Cerebellar nuclear complex (tissue), 1 donor: ENCODE measurements around the gene MACC1.
"Not testable (repeated sequence)": the region's sequence is repeated elsewhere in the genome, so short reads cannot be mapped to it uniquely, and the experiment has no call there.

Source experiments
- DNase-seq, 2 experiments: peaks; one replicate each; lab custom pipeline; 2025; lab: John Stamatoyannopoulos, UW

Gene MACC1

DNA sequence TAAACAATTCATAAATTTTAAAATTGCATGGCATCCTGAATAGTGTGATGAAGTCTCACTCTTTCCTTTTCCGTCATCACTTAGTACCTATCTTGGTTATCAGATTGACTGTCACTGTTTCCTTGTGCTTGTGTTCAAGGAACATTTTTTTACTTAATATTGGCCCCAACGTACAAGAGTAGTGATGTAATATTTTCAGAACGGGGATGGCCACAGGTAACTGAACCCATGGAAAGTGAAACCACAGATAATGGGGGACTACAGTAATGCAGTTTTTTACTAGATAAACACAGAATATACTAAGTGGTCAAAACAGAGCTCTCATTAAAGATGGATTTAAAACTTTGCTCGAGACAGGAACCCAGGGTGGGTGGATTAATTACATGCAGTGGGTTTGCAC, 85.4 kb downstream of the MACC1 start:
- DNase-seq = no peak

DNA sequence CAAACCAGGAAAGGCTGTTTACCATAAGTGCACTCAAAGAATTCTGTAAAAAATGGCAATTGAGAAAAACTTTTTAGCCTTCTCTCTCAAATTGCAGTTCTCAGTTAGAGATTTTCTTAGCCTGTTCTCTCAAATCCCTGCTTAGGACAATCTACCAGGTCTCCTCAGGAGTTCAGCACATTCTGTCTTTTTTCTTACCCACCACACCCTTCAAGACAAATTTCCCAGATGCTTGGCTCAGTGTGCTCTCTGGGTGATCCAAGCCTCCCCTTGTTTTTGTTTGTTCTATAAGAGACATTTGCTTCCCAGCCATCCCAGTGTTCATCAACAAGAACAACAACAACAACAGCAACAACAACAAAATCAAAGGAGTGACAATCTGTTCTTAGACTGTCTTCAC, 87.3 kb downstream of the MACC1 start:
- DNase-seq = no peak

DNA sequence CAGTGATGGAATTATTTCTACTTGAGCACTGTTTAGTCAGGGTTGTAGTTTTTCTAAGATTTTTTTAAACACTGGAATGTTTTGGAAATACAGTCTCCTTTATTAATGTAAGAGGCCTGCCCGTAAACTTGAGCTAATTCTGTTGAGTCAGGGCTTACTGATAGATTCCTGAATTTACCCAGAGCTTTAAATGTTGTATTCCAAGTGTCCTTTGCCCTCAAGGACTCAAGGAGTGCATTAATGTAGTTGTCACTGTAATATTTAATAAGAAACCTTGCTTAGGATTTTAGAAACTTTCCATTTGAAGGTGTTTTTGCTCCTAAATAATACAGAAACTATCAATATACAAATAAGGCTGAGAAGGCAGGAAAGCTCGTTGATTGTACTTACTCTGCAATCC, 89.2 kb downstream of the MACC1 start:
- DNase-seq = no peak

DNA sequence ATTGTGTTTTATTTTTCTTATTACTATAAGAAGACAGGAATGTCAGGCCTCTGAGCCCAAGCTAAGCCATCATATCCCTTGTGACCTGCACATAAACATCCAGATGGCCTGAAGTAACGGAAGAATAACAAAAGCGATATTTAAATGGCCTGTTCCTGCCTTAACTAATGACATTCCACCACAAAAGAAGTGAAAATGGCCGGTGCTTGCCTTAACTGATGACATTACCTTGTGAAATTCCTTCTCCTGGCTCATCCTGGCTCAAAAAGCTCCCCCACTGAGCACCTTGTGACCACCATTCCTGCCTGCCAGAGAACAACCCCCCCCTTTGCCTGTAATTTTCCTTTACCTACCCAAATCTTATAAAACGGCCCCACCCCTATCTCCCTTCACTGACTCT, 91.1 kb downstream of the MACC1 start:
- DNase-seq = not testable (repeated sequence)

DNA sequence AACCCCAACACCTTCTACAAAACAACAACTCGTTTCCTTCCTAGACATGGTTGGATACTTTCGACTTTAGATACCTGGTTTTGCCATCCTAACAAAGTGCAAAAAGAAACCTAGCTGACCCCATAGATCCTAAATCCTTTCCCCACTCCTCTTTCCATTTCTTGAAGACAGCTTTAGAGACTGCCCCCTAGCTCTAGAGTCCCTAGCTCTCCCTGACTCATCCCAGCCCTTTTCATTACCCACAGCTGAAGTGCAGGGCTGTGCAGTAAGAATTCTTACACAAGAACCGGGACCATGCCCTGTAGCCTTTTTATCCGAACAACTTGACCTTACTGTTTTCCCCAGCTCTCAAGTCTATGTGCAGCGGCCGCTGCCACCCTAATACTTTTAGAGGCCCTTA, 93.1 kb downstream of the MACC1 start:
- not testable (repeated sequence) for DNase-seq

DNA sequence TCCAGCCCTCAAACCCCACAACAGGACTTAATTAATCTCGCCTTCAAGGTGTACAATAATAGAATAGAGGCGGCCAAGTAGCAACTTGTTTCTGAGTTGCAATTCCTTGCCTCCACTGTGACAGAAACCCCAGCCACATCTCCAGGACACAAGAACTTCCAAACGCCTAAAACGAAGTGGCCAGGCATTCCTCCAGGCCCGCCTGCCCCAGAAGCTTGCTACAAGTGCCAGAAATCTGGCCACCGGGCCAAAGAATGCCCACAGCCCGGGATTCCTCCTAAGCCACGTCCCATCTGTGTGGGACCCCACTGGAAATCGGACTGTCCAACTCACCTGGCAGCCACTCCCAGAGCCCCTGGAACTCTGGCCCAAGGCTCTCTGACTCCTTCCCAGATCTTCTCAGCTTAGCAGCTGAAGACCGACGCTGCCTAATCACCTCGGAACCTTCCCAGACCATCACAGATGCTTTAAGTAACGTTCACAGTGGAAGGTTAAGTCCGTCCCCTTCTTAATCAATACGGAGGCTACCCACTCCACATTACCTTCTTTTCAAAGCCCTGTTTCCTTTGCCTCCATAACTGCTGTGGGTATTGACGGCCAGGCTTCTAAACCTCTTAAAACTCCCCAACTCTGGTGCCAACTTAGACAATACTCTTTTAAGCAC, 94.4 kb downstream of the MACC1 start:
- not testable (repeated sequence) for DNase-seq

DNA sequence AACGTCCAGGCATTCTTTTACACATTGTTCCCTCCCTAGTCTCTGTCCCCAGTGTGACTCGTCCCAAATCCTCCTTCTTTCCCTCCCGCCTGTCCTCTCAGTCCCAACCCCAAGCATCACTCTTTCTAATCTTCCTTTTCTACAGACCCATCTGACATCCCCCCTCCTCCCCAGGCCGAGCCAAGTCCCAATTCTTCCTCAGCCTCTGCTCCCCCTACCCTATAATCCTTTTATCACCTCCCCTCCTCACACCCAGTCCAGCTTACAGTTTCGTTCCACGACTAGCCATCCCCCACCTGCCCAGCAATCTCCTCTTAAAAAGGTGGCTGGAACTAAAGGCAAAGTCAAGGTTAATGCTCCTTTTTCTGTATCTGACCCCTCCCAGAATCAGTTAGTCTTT, 95.1 kb downstream of the MACC1 start:
- no peak for DNase-seq

DNA sequence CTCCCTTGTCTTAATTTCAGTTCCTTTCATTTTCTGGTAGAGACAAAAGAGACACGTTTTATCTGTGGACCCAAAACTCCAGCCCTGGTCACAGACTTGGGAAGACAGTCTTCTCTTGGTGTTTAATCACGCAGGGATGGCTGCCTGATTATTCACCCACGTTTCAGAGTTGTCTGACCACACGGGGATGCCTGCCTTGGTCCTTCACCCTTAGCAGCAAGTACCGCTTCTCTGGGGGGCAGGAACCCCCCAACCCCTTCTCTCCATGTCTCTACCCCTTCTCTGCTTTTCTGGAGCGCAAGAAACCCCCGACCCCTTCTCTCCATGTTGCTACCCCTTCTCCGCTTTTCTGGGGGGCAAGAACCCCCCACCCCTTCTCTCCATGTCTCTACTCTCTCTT, 95.8 kb downstream of the MACC1 start:
- no peak for DNase-seq

DNA sequence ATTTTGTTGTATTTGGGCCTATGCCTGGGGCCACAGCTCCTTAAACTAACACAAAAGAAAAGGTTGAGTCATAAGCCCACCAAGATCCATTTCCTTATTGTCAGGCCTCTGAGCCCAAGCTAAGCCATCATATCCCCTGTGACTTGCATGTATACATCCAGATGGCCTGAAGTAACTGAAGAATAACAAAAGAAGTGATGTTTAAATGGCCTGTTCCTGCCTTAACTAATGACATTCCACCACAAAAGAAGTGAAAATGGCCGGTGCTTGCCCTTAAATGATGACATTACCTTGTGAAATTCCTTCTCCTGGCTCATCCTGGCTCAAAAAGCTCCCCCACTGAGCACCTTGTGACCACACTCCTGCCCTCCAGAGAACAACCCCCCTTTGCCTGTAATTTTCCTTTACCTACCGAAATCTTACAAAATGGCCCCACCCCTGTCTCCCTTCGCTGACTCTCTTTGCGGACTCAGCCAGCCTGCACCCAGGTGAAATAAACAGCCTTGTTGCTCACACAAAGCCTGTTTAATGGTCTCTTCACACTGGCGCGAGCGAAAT, 96.5 kb downstream of the MACC1 start:
- not testable (repeated sequence) for DNase-seq

DNA sequence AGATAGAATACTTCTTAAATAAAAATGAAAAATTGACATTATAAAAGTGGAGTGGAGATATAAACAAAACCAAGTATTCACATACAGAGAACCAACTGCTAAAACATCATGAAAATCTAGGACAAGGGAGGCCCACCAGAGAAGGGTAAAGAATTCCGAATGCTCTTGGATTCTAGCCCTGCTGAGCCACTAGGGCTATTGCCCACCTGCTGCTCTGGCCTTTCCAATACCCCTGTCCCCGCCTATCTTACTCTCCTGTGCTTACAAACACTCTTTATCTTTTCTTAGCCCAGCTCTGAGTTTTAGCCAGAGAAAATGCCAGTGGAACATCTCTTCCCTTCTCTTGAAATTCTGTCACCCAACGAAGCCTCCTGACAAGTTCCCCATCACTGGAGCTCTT, 100.3 kb downstream of the MACC1 start:
- no peak for DNase-seq

DNA sequence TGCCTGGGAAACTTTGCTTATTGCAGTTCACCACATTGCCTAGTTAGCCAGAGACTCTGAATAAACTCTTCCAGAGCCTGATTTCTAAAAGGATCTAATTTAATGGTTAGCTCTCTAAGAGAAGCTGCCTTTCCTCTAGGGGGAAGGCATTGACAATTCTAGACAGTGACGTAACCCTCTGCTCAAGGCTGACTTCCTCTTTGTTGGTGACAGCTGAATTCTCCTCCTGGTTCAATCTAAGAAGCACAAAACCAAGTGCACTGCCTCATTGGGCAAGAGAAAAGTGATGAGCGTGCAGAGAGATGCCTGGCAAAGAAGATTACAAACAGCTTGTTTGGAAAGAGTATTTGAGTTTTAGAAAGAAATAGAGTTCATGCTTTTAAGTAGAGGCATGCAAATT, 102.7 kb downstream of the MACC1 start:
- no peak for DNase-seq

DNA sequence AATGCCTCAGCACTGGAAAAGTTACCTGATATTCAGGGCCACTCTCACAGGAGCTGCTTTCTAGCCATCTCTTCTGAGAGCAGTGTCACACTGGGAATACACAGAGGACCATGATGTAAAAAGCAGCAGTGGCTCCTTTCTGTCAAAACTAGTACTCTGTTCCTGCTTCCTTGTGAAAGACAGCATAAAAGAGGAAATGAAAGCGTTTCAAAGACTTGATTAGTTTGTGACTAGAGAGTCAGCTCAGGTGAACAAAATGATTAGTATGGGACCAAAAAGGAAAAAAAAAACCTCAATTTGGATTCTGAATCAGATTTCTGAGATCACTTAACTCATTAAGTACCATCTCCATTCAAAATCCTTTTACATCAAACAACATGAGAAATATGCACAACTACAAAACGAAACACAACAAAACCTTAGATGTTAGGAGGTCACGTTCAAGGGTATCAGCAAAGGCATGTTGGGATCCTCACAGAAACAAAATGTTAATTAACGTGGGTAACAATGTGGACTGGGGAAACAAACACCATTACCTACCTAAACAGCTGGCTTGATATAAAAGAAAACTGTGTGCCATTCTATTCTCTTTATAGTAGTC, 103.7 kb downstream of the MACC1 start:
- DNase-seq = no peak

DNA sequence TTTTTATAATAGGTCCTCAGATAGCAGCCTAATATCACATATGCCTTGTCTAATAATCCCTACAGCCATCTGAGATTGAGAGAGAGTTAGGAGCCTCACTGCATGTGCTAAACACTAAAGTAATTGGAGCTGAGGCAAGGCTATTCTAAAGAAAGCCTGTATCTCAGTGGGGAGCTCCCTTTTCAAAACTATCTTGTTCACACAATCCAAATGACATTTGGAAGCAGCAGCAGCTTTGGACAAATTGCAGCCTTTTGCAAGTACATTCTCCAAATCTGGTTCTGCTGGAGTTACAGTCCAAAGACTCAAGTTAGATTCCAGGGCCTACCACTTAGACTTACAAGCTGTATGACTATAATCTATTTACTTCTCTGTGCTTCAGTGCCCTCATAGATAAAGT, 104.5 kb downstream of the MACC1 start:
- no peak for DNase-seq

DNA sequence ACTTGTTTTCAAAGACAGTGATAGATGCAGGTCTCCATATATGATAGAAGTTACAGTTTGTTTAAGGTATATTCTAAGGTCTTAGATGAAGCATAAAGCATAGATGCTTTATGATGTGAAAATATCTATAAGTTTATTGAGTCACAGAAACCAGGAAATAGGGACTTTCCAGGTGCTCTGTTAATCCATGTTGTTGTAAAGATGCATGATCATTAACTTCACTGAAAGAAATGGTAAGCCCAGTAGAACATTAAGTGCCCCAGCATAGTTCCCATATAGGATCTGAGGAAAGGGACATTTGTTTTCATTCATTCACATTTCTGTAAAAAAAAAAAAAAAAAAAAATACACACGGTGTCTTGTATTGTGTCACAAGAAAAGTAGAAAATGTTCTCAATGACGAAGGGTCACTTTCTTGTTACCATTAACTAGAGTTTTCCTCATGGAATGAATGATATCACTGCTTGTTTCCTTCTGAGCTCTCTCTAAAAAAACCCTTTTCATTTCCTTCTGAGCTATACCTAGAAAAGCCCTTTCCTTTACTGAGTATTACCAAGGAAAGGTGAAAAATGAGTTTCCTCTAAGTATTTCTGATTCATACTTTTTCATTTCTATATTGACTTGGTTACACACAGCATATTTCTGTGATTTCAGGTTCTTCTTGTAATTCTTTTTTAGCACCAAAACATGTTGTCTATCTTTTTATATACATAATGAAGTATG, 105.2 kb downstream of the MACC1 start:
- no peak for DNase-seq

DNA sequence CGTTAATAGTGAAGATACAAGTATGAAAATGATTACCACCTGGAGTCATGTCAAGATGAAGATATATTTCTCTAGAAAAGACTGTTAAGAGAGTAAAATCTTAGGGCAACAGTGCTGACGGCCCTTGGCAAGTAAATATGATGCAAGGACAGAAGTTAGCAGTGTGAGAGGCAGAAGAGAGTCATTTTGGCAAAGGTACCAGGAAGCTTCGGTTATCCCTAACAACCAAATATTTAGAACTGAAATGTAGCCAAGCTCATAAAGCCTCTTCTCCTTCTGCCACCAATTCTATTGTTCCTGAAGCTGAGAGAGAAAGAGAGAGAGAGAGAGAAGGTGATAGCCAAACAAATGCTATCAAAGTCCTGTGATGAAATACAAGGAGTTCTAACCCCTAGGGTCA, 109.6 kb downstream of the MACC1 start:
- no peak for DNase-seq

DNA sequence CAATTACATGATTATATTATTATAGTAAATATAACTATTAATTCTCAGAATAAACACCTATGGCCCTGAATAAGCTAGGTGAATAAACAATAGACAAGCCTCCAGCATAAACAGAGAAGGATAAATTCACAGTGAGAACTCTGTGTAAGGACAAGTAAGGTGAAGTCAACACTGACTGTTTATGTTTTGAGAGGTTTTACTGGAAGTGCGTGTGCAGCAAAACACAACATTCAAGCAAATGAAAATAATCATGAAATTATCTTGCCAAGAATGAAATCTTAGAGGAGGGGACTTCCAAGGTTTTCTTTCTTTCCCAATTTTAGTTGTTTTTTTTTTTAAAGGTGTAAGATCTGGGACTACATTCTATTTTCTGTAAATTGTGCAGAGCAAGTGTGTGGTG, 112.5 kb downstream of the MACC1 start:
- DNase-seq = no peak

DNA sequence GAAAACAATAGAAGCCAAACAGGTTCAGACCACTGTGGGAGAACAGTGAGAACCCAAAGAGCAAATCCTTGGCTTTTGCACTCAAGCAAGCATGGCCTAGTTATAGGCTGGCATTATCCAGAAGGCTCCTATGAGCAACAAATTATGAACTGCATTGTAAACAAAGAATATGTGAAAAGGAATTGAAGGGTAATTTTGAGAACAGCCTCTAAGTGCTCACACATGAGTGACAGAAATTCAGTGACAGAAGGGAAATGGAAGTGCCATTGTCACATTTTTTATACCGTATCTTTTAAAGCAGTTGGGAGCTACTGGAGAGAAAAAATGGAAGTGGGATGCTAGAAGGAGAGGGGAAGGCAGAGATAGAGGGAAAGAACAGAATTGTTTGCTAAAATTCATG, 114.2 kb downstream of the MACC1 start:
- DNase-seq = no peak

DNA sequence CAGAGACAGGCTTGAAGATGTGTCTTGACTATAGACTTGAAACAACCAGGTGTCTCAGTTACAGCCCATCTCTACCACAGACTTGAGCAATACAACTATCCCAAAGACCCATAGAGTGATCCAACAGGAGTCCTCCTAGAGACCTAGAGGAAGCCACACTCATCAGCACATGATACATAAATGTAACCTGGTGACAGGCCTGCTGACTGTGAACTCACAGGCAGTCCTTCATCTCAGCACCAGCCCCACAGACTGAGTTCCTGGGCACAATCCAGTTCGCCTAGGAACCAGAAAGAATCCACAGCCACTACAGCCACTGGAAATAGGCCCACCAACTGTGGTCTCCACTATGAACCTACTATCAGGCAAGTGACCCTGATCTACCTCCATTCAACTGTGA, 121.3 kb downstream of the MACC1 start:
- DNase-seq = no peak

DNA sequence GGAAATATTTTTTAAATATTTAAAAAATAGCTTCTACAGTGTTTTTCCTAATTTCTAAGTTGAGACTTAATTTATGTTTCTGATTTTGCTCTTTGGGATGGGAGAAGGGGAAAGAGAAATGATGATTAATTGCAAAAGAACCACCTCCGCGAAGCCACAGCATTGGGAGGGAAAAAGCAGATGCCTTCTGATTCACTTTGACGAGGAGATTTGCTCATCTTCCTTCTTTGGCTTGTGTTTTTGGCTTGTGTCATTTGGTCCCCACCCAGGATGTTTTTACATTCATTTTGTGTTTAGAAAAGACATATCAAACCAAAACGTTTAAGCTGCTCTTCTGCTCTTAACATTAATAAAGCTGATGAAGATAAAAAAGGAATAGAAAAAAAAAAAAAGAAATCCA, 121.7 kb downstream of the MACC1 start:
- DNase-seq = no peak

DNA sequence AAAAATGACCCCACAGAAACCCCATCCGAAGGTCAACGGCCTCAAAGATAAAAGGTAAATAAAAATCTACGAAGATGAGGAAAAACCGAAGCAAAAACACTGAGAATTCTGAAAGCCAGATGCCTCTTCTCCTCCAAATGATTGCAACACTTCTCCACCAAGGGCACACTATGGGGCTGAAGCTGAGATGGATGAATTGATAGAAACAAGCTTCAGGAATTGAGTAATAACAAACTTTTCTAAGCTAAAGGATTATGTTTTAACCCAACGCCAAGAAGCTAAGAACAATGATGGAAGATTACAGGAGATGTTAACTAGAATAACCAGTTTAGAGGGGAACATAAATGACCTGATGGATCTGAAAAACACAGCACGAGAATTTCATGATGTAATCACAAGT, 127.8 kb downstream of the MACC1 start:
- no peak for DNase-seq

DNA sequence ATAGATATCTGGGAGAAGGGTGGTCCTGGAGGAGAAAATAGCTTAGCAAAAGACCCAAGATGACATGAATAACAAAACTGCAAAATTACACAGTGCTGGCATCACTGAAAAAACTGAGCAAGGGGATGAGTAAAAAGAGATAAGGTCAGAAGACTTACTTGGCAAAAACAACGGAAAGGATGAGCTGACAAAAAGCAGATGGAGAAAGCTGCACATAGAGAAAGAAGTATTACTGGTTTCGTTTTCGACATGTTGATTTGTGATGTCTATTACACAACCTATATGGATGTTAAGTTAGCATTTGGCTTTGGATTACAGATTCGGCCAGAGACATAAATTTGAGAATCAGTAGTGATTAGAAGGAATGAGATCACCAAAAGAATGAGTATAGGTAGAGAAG, 132.1 kb downstream of the MACC1 start:
- DNase-seq = no peak
